Embryonic facial prominence (tissue), 1 donor: ENCODE data around the gene MIER1.
"Not testable (repeated sequence)": the region's sequence is repeated elsewhere in the genome, so short reads cannot be mapped to it uniquely, and the experiment has no call there.

Experiments
- DNase-seq: peaks from one replicate; pipeline ENCODE4 v3.0.0-alpha.2; 2016; ENCODE audit errors: extremely low spot score

The MIER1 gene

GRCh38 chr1:66938613-66939012 lies 13.8 kb downstream of the MIER1 start:
- DNase-seq, result no peak

GRCh38 chr1:66940981-66941380 lies 16.2 kb downstream of the MIER1 start:
- DNase-seq, result no peak

GRCh38 chr1:66943361-66943969 lies 18.7 kb downstream of the MIER1 start:
- DNase-seq, result no peak

- no peak for DNase-seq
These were observed 19.8 kb downstream of the MIER1 start for GRCh38 chr1:66944330-66945274.

- DNase-seq, result no peak
These were observed 20.5 kb downstream of the MIER1 start for GRCh38 chr1:66945316-66945715.

GRCh38 chr1:66947267-66947666 lies 22.5 kb downstream of the MIER1 start:
- DNase-seq, result no peak

GRCh38 chr1:66951513-66951912 lies 26.7 kb downstream of the MIER1 start:
- no peak for DNase-seq

GRCh38 chr1:66954208-66954607 lies 29.4 kb downstream of the MIER1 start:
- no peak for DNase-seq

- DNase-seq, result no peak
These were observed 33.1 kb downstream of the MIER1 start for GRCh38 chr1:66957938-66958337.

- DNase-seq, result not testable (repeated sequence)
These were observed 41.5 kb downstream of the MIER1 start for GRCh38 chr1:66966188-66966873.

- DNase-seq, result no peak
These were observed 43.8 kb downstream of the MIER1 start for GRCh38 chr1:66968574-66968973.

- DNase-seq, result no peak
These were observed 53.4 kb downstream of the MIER1 start for GRCh38 chr1:66978201-66978600.

GRCh38 chr1:66979621-66980020 lies 54.8 kb downstream of the MIER1 start:
- DNase-seq, result not testable (repeated sequence)

GRCh38 chr1:66980745-66981367 lies 56.1 kb downstream of the MIER1 start:
- no peak for DNase-seq

GRCh38 chr1:66981679-66982078 lies 56.9 kb downstream of the MIER1 start:
- no peak for DNase-seq

- DNase-seq, result no peak
These were observed 57.9 kb downstream of the MIER1 start for GRCh38 chr1:66982561-66983260.

- no peak for DNase-seq
These were observed 59.7 kb downstream of the MIER1 start for GRCh38 chr1:66984491-66984890.

GRCh38 chr1:66985835-66986234 lies 61.0 kb downstream of the MIER1 start:
- DNase-seq, result no peak

- DNase-seq, result no peak
These were observed 68.3 kb downstream of the MIER1 start for GRCh38 chr1:66993076-66993475.

GRCh38 chr1:66996018-66996682 lies 71.4 kb downstream of the MIER1 start:
- peak; percentile 51 for DNase-seq

GRCh38 chr1:66998972-66999371 lies 74.2 kb downstream of the MIER1 start:
- no peak for DNase-seq
